T-helper 2 cell treated with Interferon-gamma antibody and Interleukin-4, amounts not matched to agents 5 μg/mL and 100 μg/mL, for 36 hours (primary cell): ENCODE data around the gene MAP4K3.
"Not testable (repeated sequence)": the region's sequence is repeated elsewhere in the genome, so short reads cannot be mapped to it uniquely, and the experiment has no call there.

Source experiments
- DNase-seq: peaks from one replicate; pipeline ENCODE4 v3.0.0; 2021; ENCODE audit warnings: low spot score
- H3K27ac Mint-ChIP-seq: one replicate; pipeline ENCODE4 v1.8.0; 2021; ENCODE audit warnings: mild to moderate bottlenecking, mixed read lengths
- H3K27me3 Mint-ChIP-seq: one replicate; pipeline ENCODE4 v1.8.0; 2021; ENCODE audit warnings: low read depth, mixed read lengths
- H3K36me3 Mint-ChIP-seq: one replicate; pipeline ENCODE4 v1.8.0; 2021; ENCODE audit warnings: low read depth, mixed read lengths
- H3K4me1 Mint-ChIP-seq: one replicate; pipeline ENCODE4 v1.8.0; 2021; ENCODE audit warnings: low read depth, mixed read lengths
- H3K4me3 Mint-ChIP-seq: one replicate; pipeline ENCODE4 v1.8.0; 2022; ENCODE audit warnings: mild to moderate bottlenecking, moderate library complexity, mixed read lengths
- H3K9me3 Mint-ChIP-seq: one replicate; pipeline ENCODE4 v1.8.0; 2021; ENCODE audit warnings: mixed read lengths

Gene MAP4K3

GRCh38 chr2:39408351-39409136, 28.5 kb downstream of the MAP4K3 start:
- DNase-seq: no peak
- H3K27me3 Mint-ChIP-seq: no peaks in the 10 kb centered on the region
- no peaks in the 10 kb centered on the region for H3K9me3 Mint-ChIP-seq
- no peak overlapping the region for H3K27ac Mint-ChIP-seq
- peaks cover 22% of the 10 kb centered on the region for H3K4me1 Mint-ChIP-seq
- H3K36me3 Mint-ChIP-seq: no peaks in the 10 kb centered on the region
- no peak overlapping the region for H3K4me3 Mint-ChIP-seq

GRCh38 chr2:39407516-39408296, 29.4 kb downstream of the MAP4K3 start:
- Mint-ChIP-seq H3K4me1 (peaks cover 22% of the 10 kb centered on the region), H3K27ac (no peak overlapping the region)

GRCh38 chr2:39405364-39405763, 31.7 kb downstream of the MAP4K3 start:
- Mint-ChIP-seq H3K9me3 (no peaks in the 10 kb centered on the region), H3K4me3 (no peak overlapping the region), H3K4me1 (peaks cover 31% of the 10 kb centered on the region), H3K27me3 (no peaks in the 10 kb centered on the region), H3K27ac (no peak overlapping the region), H3K36me3 (no peaks in the 10 kb centered on the region)
- DNase-seq: no peak

More at GRCh38 chr2:39407516-39408296, 29.4 kb downstream of the MAP4K3 start:
- no peak overlapping the region for H3K4me3 Mint-ChIP-seq
- no peaks in the 10 kb centered on the region for H3K27me3 Mint-ChIP-seq
- no peaks in the 10 kb centered on the region for H3K36me3 Mint-ChIP-seq
- no peak for DNase-seq
- no peaks in the 10 kb centered on the region for H3K9me3 Mint-ChIP-seq

- no peak overlapping the region for H3K4me3 Mint-ChIP-seq
- no peaks in the 10 kb centered on the region for H3K36me3 Mint-ChIP-seq
- DNase-seq: no peak
- H3K4me1 Mint-ChIP-seq: peaks cover 30% of the 10 kb centered on the region
- no peaks in the 10 kb centered on the region for H3K9me3 Mint-ChIP-seq
- no peaks in the 10 kb centered on the region for H3K27me3 Mint-ChIP-seq
- H3K27ac Mint-ChIP-seq: peak overlapping the region; percentile 6
Measured at GRCh38 chr2:39403311-39403710, 33.8 kb downstream of the MAP4K3 start.

- Mint-ChIP-seq H3K36me3 (no peaks in the 10 kb centered on the region), H3K9me3 (no peaks in the 10 kb centered on the region), H3K27ac (no peak overlapping the region), H3K4me1 (peaks cover 29% of the 10 kb centered on the region), H3K27me3 (no peaks in the 10 kb centered on the region), H3K4me3 (no peak overlapping the region)
- DNase-seq: no peak
Measured at GRCh38 chr2:39401319-39401718, 35.8 kb downstream of the MAP4K3 start.

GRCh38 chr2:39399570-39399969, 37.5 kb downstream of the MAP4K3 start:
- Mint-ChIP-seq H3K9me3 (no peaks in the 10 kb centered on the region), H3K4me1 (peaks cover 29% of the 10 kb centered on the region), H3K27me3 (no peaks in the 10 kb centered on the region), H3K36me3 (no peaks in the 10 kb centered on the region), H3K4me3 (no peak overlapping the region), H3K27ac (no peak overlapping the region)
- no peak for DNase-seq

GRCh38 chr2:39395313-39395712, 41.8 kb downstream of the MAP4K3 start:
- no peak overlapping the region for H3K27ac Mint-ChIP-seq
- H3K36me3 Mint-ChIP-seq: no peaks in the 10 kb centered on the region
- no peak overlapping the region for H3K4me3 Mint-ChIP-seq
- peaks cover 14% of the 10 kb centered on the region for H3K4me1 Mint-ChIP-seq
- H3K9me3 Mint-ChIP-seq: no peaks in the 10 kb centered on the region
- H3K27me3 Mint-ChIP-seq: no peaks in the 10 kb centered on the region
- DNase-seq: no peak

GRCh38 chr2:39394516-39394961, 42.5 kb downstream of the MAP4K3 start:
- no peak for DNase-seq
- Mint-ChIP-seq H3K27ac (no peak overlapping the region), H3K36me3 (no peaks in the 10 kb centered on the region), H3K4me3 (no peak overlapping the region), H3K9me3 (no peaks in the 10 kb centered on the region), H3K27me3 (no peaks in the 10 kb centered on the region), H3K4me1 (peaks cover 9% of the 10 kb centered on the region)

GRCh38 chr2:39392672-39393071, 44.4 kb downstream of the MAP4K3 start:
- Mint-ChIP-seq H3K4me1 (peaks cover 2% of the 10 kb centered on the region), H3K36me3 (no peaks in the 10 kb centered on the region), H3K9me3 (no peaks in the 10 kb centered on the region), H3K27me3 (no peaks in the 10 kb centered on the region), H3K27ac (no peak overlapping the region), H3K4me3 (no peak overlapping the region)
- DNase-seq: no peak

- Mint-ChIP-seq H3K4me1 (peaks cover 4% of the 10 kb centered on the region), H3K9me3 (peaks cover 4% of the 10 kb centered on the region), H3K36me3 (peaks cover 3% of the 10 kb centered on the region), H3K27ac (no peak overlapping the region), H3K27me3 (no peaks in the 10 kb centered on the region), H3K4me3 (no peak overlapping the region)
- DNase-seq: no peak
Measured at GRCh38 chr2:39390216-39390615, 46.9 kb downstream of the MAP4K3 start.

GRCh38 chr2:39386064-39386463, 51.0 kb downstream of the MAP4K3 start:
- peaks cover 4% of the 10 kb centered on the region for H3K9me3 Mint-ChIP-seq
- H3K27ac Mint-ChIP-seq: no peak overlapping the region
- H3K4me1 Mint-ChIP-seq: peaks cover 6% of the 10 kb centered on the region
- no peak for DNase-seq
- H3K36me3 Mint-ChIP-seq: peaks cover 3% of the 10 kb centered on the region
- no peak overlapping the region for H3K4me3 Mint-ChIP-seq
- no peaks in the 10 kb centered on the region for H3K27me3 Mint-ChIP-seq

GRCh38 chr2:39385172-39385571, 51.9 kb downstream of the MAP4K3 start:
- H3K9me3 Mint-ChIP-seq: peaks cover 4% of the 10 kb centered on the region
- no peak overlapping the region for H3K4me3 Mint-ChIP-seq
- DNase-seq: no peak
- peaks cover 6% of the 10 kb centered on the region for H3K4me1 Mint-ChIP-seq
- H3K36me3 Mint-ChIP-seq: peaks cover 3% of the 10 kb centered on the region
- no peak overlapping the region for H3K27ac Mint-ChIP-seq
- H3K27me3 Mint-ChIP-seq: no peaks in the 10 kb centered on the region

- not testable (repeated sequence) for H3K4me1 Mint-ChIP-seq, H3K9me3 Mint-ChIP-seq, DNase-seq
Measured at GRCh38 chr2:39384071-39384470, 53.0 kb downstream of the MAP4K3 start.

GRCh38 chr2:39383146-39383545, 53.9 kb downstream of the MAP4K3 start:
- Mint-ChIP-seq H3K36me3 (peaks cover 3% of the 10 kb centered on the region), H3K9me3 (peaks cover 4% of the 10 kb centered on the region), H3K27ac (no peak overlapping the region), H3K27me3 (no peaks in the 10 kb centered on the region), H3K4me1 (peaks cover 10% of the 10 kb centered on the region), H3K4me3 (no peak overlapping the region)
- no peak for DNase-seq

More at GRCh38 chr2:39384071-39384470, 53.0 kb downstream of the MAP4K3 start:
- not testable (repeated sequence) for H3K27me3 Mint-ChIP-seq, H3K4me3 Mint-ChIP-seq, H3K27ac Mint-ChIP-seq, H3K36me3 Mint-ChIP-seq
